Mucosa of descending colon (tissue), 3 donors: Measurements from ENCODE around the gene CABP2. TPM values are rescaled to one million over a fixed set of nuclear protein-coding genes. Genes with fewer than 3 reads are reported as not detected.

ENCODE experiments used
- ATAC-seq: fragments of 200-7000 bp; cut with Tn5 transposase; one replicate; pipeline ENCODE4 v1.9.1; 2020; ENCODE audit warnings: mild to moderate bottlenecking, moderate library complexity
- DNase-seq, 3 donors: peaks; one replicate each; pipeline ENCODE4 v3.0.0-alpha.2; 2020
- H3K36me3 ChIP-seq: fragments of 200-600 bp; one replicate; pipeline ENCODE4 v1.8.0; 2021; ENCODE audit warnings: low read depth, mild to moderate bottlenecking
- H3K4me1 ChIP-seq: fragments of 200-600 bp; one replicate; pipeline ENCODE4 v1.8.0; 2021; ENCODE audit warnings: low read depth, mild to moderate bottlenecking
- H3K4me3 ChIP-seq: fragments of 200-600 bp; one replicate; pipeline ENCODE4 v1.8.0; 2021; ENCODE audit warnings: mild to moderate bottlenecking
- H3K9me3 ChIP-seq: fragments of 200-600 bp; one replicate; pipeline ENCODE4 v1.8.0; 2021; ENCODE audit warnings: mild to moderate bottlenecking
- intact Hi-C, 2 donors: fragments of 100-400 bp; cut with DNase I in 1 of 2; cut with micrococcal nuclease in 1 of 2; formaldehyde crosslinking; loops; one replicate each; pipeline versions ENCODE4 v1.11.0 to v1.11.1; 2022; cut with DNase I, micrococcal nuclease
- total RNA-seq, 3 donors: library from RNA; stranded (reverse); fragmentation: NEBNext Ultra II Directional in 2 of 3; extraction: Animal tissue kit (Norgen Biotek cat#: 25700) in 2 of 3; gene quantifications; one replicate each; pipeline versions ENCODE4 v1.2.1 to v1.2.4, GENCODE V29; 2021 to 2023
- TF ChIP-seq, protein P1 (sequence below): fragments of 200-600 bp; IDR thresholded peaks from one replicate; pipeline ENCODE4 v1.8.0; 2022; ENCODE audit warnings: antibody characterized with exemption, mild to moderate bottlenecking
- donor health status: DM: no; HTN: no; CAD: no; lungs with moderate emphysema.
- donor health status: DM: no; HTN: no; CAD: no.
- donor health status: DM: no; HTN: yes; CAD: no.

CABP2 gene
- total RNA-seq, 3 donors from 2014 or later: not detected

DNA sequence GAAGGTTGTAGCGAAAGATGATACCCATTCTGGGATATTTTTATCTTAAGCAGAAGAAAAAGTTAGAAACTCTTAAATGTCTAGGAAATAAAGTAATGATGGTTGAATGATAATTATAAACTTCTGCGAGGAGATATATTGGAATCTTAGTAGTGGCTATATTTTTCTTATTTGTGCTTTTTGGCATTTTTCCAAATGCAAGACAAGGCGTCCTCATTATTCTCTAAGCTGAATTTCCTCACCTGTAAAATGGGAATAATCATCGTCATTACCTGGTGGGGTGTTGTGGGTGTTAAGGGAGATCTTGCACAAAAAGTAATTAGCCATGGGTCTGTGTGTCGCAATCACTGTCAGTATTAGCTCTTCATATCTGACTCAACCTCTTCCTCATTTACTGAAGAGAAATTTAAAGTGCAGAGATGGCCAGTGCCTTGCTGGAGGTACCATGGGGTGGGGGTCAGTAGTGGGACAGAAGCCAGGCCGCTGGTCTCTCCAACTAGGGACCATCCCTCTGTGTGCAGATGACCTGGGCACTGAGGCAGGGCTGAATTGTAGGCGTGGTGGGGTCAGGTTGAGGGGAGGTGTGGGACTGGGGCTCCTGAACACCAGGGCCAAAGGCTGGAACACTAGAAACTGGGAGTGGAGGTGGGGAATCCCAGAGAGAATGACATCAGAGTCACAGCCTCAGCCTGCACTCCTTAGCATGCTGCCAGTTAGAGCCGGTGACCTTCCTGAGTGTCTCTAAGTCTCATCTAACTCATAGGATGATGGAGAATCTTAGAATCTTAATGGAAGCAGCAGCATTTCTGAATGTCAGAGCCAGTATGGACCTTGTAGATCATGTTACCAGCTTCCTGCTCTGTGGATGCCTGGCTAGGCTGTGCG is 22.2 kb downstream of the CABP2 start:
- ATAC-seq: no peak
- Histone ChIP-seq H3K4me3 (no peak overlapping the region), H3K4me1 (peaks cover 16% of the 10 kb centered on the region), H3K36me3 (no peaks in the 10 kb centered on the region), H3K9me3 (no peaks in the 10 kb centered on the region)
- TF ChIP-seq, protein P1, sequence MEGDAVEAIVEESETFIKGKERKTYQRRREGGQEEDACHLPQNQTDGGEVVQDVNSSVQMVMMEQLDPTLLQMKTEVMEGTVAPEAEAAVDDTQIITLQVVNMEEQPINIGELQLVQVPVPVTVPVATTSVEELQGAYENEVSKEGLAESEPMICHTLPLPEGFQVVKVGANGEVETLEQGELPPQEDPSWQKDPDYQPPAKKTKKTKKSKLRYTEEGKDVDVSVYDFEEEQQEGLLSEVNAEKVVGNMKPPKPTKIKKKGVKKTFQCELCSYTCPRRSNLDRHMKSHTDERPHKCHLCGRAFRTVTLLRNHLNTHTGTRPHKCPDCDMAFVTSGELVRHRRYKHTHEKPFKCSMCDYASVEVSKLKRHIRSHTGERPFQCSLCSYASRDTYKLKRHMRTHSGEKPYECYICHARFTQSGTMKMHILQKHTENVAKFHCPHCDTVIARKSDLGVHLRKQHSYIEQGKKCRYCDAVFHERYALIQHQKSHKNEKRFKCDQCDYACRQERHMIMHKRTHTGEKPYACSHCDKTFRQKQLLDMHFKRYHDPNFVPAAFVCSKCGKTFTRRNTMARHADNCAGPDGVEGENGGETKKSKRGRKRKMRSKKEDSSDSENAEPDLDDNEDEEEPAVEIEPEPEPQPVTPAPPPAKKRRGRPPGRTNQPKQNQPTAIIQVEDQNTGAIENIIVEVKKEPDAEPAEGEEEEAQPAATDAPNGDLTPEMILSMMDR: no peak
- intact Hi-C loops: no loop called here
- DNase-seq: peak in 1 of 3 donors; percentile 50

DNA sequence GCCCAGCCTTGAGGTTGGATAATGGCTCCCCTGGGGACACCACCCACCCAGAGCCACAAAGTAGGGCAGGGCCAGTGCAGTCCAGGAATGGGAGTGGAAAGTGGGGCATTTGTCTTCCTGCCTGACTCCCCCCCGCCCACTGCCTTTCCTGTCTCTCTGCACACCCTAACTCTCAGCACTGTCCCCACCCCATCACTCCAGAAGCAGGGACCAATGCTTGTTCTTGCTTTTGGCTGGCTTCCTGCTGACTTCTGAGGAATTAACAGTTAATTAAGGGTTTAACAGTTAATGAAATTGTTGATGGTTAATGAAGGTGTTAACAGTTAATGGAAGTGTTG is 22.8 kb downstream of the CABP2 start:
- intact Hi-C loops: no loop called here
- TF ChIP-seq, protein P1: no peak
- H3K9me3 ChIP-seq: no peaks in the 10 kb centered on the region
- no peaks in the 10 kb centered on the region for H3K36me3 ChIP-seq
- DNase-seq (no peak), ATAC-seq (no peak)
- no peak overlapping the region for H3K4me3 ChIP-seq
- H3K4me1 ChIP-seq: peaks cover 11% of the 10 kb centered on the region

DNA sequence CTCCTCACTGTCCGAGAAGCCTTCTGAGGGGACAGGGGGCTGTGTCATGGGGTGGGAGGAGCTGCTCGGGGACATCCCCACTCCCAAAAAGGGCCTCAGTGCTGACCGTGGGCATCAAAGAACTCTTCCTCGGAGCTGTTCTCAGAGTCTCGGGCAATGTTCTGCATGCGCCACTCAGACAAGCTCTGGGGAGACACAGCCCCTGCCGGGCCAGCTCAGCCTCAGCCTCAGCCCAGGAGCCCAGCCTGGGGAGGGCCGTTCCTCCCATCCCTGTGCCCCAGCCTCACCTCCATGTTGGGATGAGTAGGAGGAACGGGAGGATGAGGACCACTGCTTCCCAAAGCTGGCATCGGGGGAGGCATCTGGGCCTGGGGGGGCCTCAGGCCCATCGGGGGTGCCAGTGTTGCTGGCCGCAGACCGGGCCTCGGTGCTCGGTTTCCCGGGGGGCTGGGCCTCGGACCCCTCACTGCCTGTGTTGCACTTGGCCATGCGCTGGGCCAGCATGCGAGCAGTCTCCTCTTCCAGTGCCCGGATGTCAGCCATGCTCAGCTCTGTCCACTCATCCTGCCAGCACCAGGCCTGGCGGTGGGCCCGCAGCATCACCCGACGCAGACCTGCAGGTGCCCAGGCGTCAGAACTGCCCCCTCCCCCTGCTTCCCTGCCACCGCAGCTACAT is 23.3 kb downstream of the CABP2 start:
- Histone ChIP-seq H3K9me3 (no peaks in the 10 kb centered on the region), H3K36me3 (peaks cover 1% of the 10 kb centered on the region), H3K4me1 (peaks cover 9% of the 10 kb centered on the region), H3K4me3 (no peak overlapping the region)
- ATAC-seq: no peak
- TF ChIP-seq, protein P1: no peak
- intact Hi-C loops: no loop called here
- DNase-seq: peak in 1 of 3 donors; percentile 56

DNA sequence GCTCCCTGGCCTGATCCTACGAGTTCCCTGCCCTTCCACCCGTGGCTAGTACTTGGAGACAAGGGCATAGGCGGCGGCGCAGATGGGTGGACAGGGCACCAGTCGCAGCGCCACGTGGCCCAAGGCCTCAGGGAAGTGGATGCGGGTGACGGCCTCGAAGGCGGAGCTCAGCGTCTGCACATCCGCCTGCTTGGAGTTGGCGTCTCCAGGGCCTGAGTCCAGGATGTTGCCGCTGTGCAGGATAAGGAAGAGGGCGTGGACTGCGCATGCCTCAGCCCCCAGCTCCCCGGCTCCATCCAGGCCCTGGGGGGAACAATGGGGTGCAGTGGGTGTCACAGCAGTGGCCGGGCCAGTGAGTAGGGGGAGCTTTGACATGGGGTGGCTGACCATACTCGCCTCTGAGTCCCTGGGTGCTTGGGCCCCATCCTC is 24.7 kb downstream of the CABP2 start:
- DNase-seq (peak in 1 of 3 donors; percentile 47), ATAC-seq (no peak)
- Histone ChIP-seq H3K9me3 (no peaks in the 10 kb centered on the region), H3K4me1 (peaks cover 3% of the 10 kb centered on the region), H3K36me3 (peaks cover 3% of the 10 kb centered on the region), H3K4me3 (no peak overlapping the region)
- intact Hi-C loops: no loop called here
- TF ChIP-seq, protein P1: no peak

DNA sequence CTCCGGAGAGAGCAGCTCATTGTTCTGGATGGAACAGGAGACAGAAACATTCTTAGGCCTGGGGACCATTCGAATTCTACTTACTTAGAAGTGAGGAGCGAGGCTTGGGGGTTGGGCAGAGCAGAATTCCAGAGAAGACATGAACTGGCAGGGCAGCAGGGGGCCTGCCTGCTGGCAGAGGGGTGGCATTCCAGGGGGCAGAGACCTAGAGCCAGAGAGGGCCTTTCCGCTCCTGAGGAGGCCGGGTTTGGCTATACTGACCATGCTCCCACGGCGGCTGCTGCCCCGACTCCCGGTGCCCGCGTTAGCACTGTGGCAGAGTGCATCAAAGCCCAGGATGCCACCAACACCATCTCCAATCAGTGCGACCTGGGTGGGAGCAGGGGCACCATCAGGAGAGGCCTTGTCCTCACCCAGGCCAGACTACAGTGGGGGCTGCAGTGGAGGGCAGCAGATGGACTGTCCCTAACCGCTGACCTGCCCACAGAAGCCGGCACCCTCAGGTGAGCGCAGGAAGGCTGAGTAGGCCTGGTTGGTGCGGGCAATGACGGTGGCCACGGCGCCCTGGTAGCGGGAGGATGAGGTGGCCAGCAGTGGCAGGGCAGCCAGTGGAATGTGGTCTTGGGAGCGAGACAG is 25.5 kb downstream of the CABP2 start:
- Histone ChIP-seq H3K4me1 (no peaks in the 10 kb centered on the region), H3K36me3 (peaks cover 3% of the 10 kb centered on the region), H3K9me3 (no peaks in the 10 kb centered on the region), H3K4me3 (no peak overlapping the region)
- intact Hi-C loops: no loop called here
- TF ChIP-seq, protein P1: no peak
- DNase-seq: peak in 1 of 3 donors; percentile 46
- no peak for ATAC-seq
